HT-29 (cell line): ENCODE data around the gene TBC1D9B. TPM values are rescaled to one million over a fixed set of nuclear protein-coding genes. Genes with fewer than 3 reads are reported as not detected.
A peak's percentile ranks its signal among the peaks of the same experiment; 100 is the strongest.

ENCODE experiments used
- DNase-seq: peaks from one replicate; pipeline ENCODE4 v3.0.0-alpha.2; 2015; ENCODE audit warnings: low spot score
- small RNA-seq: library from RNA; depleted of rRNA; stranded (forward); fragments of <200 nt; gene quantifications from one replicate; pipeline ENCODE3, GENCODE V24; 2014
- total RNA-seq: library from RNA; depleted of rRNA; stranded (reverse); fragments of >200 nt; shearing (Covaris generic); gene quantifications from 2 replicates; pipeline ENCODE4 v1.2.3, GENCODE V29; 2014; rRNA removed

TBC1D9B gene
- total RNA-seq, 1 experiment from 2014 or later: 59.9 TPM

DNA sequence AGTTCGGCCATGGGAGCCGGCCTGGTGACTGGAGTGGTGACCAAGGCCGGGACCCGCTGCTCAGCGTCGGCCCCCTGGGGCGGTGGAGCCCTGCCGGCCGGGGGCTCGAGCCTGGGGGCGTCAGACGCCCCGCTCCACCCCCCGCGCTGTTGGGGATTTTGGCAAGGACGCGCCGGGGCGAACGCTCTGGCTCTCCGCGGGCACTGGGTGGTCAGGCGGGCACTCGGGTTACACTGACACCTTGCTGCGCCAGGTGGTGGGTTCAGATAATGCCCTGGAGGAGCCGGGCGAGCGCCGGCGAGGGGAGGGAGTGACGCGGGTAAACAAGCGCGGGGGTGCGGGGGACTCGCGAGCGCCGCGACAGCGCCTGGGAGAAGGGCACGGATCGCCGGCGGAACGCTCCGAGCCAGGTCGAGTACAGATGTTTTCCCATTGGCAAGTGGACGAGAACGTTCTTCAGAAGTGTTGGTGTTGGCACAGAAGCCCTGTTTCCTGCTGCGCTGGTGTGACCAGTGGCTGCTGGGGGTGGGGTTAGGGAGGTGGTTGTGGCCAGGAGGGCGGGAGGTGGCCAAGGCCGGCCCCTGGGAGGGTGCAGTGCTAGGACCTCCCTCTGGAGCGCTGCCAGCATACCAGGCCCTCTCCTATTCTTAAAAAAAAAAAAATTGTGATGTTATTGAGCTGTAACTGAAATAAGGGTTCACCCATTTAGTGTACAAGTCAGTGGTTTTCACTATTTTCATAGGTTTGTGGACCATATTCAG lies 86.2 kb downstream of the TBC1D9B start:
- DNase-seq: peak; percentile 93

DNA sequence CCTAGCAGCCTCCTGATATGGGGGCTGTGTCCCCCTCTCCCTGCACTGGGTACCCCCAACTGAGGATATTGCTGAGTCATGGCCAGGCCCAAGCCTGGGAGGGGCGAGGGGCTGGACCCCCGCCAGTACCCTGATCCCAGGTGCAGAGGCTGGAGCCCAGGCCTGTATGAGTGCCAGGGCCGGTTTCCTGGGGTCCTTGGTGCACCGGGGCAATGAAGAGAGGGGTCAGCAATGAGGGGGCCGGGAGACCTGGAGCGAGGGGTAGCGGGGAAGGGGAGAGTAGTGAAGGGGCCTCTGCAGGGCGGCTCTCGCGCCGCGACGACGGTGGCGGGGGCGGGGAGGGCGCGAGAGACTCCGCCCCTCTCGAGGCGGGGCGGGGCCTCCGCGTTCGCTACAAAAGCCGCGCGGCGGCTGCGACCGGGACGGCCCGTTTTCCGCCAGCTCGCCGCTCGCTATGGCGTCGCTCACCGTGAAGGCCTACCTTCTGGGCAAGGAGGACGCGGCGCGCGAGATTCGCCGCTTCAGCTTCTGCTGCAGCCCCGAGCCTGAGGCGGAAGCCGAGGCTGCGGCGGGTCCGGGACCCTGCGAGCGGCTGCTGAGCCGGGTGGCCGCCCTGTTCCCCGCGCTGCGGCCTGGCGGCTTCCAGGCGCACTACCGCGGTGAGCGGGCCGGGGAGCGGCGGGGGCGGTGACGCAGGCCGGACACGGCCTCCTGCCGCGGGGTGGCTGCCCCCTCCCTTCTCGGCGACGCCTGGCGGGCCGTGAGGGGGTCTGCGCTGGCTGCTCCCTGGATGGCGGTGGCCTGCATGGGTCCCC lies 87.0 kb downstream of the TBC1D9B start, which contains the start of gene SQSTM1:
Gene SQSTM1, plus strand, starts transcription at position 423 of the 815 bp plus-strand sequence. Its CDS starts 32 bp downstream, at position 455.
- DNase-seq: peak; percentile 82

DNA sequence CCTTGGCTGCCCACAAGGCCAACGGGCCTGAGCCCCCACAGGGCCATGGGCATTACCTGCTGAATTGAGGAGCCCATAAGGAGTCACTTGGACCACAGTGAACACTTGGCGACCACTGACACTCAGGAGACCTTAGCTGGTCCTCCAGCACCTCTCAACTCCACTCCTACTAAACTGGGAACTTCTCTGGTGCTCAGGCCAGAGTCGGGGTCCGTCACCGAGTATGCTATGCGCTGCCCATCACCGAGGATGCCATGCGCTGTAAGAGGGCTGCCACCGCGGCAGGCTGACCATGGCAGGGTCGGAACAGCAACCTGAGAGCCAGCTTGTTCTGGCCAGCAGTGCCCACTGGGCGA lies 87.6 kb downstream of the TBC1D9B start:
- DNase-seq: no peak

DNA sequence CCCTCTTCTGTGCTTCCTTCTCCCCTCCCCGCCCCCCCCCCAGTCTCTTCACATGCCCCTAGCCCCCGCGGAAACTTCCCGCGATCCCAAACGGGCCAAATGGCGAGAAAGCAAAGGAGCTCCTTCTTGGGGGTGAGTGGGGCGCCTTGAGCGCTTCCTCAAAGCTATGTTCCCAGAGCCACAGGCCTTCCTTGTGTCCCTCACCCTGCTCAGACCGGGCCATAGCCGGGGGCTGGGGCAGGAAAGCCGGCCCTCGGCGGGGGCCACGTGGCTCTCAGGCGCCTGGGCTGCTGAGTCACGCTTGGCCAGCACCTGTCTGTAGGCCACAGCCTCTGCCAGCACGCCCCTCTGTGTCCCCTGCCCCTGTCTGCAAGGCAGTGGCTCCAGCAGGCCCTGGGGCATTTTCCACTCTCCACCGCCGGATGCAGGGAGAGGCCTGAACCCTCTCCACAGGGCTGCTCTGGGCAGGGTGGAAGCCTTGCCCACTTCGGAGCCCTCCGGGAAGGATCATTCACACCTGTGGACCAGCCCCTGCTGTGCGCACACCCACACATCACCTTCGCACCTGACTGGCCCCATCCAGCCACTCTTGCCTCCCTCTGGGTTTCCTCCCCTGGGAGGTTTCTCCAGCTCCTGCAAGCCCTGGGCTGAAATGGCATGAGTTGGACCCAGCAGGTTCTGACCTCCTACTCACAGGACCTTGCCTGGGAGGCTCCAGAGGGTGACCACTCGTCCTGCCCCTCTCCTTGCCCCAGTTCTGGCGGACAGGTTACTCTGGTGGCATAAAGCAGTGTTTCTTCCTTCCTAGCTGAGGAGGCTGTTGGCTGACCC lies 88.2 kb downstream of the TBC1D9B start:
- peak; percentile 83 for DNase-seq

DNA sequence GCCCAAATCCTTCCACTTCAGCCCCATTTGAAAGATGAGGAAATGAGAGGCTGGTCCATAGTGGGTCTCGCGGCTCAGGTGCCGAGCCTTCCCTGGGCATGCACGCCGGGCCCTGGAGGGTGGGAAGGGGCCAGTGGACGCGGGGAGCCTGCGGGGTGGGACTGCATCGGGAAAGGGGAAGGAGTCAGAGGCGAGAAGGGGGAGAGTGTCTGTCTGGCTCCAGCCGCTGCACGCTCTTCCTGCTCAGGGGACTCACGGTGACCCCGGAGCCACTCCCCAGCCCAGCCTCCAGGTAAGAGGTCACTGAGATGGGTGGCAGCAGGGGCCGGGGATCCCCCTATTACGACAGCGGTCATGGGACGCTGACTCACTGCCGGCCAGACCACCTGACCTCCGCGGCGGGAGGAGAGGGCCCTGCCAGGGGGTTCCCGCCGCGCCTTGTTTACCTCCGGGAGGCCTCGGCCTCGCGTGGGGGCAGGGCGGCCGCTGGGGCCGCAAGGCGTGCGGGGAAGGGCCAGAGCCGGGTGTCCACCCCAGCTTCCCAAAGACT lies 88.9 kb downstream of the TBC1D9B start:
- peak; percentile 94 for DNase-seq

DNA sequence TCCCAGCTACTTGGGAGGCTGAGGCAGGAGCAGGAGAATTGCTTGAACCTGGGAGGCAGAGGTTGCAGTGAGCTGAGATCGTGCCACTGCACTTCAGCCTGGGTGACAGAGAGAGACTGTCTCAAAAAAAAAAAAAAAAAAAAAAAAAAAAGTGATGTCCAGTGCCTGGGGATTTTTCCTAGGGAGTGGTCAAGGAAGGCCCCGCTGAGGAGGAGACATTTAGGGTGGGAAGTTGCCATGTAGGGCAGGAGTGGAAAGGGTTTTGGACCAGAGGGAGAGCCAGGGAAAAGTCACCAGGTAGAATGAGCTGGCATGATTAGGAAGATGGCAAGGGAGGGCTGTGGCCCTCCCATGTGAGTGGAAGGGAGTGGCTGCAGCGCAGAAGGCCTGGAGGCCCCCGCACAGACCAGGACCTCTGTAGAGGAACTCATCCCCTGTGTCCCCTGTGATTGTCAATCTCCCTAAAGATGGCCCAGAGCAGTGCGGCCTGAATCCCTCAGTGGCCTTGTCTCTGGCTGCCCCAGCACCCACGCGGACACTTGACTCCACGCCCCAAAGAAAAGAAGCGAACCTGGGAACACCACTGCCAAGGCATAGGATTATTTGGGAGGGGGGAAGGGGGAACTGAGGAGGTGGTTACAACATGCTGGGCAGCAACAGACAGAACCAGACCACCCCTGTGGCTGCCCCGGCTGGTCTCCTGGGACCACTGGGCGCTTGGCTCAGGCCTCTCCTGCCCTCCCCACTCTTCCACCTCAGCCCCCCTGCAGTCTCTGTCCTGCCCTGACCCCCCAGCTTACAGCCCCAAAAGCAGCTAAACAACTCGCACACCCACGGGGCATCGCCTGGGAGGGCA lies 89.6 kb downstream of the TBC1D9B start:
- DNase-seq: no peak

DNA sequence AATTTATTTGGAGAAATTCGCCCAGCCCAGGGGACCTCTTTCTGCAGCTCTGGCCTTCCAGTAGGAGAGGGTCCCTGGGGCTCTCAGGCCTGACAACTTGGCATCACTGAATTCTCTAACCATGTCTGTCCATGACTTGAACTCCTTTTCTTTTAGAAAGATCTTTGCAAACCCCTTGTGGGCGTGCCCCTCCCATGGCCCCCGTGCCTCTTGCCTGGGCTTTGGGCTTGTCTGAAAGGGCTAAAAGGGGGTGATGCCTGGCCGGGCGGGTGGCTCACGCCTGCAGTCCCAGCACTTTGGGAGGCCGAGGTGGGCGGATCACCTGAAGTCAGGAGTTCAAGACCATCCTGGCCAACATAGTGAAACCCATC lies 90.2 kb downstream of the TBC1D9B start:
- DNase-seq: no peak

DNA sequence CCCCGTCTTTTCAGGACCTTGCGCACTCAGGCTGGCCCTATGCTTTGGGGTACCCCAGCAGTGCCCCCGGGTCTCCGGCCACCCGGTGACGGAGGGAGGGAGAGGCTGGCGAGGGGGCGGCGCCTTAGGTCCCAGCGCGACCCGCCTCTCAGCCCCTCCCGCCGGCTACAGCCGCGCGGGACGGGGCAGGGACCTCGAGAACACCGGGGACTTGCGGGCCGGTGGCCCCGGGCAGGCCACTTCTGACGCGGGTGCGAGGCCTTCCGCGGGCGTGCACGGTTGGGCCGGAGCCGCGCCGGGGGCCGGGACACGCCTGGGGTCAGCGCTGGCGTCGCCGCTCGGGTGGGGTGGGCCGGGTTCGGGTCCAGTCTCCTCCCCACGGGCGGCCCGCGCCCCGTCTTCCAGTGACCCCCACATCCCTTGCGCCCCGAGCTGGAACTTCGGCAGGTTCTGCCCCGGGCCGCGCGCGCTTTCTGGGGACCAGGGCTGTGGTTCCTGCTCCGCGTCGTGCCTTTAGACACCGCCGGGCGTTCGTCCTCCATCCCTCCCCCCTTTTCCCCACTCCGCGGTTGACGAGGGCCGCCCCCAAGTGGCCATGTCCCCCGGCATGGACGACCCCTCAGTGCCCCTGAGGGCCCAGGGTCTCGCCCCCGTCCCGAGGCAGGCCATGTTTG lies 90.8 kb downstream of the TBC1D9B start:
- no peak for DNase-seq

DNA sequence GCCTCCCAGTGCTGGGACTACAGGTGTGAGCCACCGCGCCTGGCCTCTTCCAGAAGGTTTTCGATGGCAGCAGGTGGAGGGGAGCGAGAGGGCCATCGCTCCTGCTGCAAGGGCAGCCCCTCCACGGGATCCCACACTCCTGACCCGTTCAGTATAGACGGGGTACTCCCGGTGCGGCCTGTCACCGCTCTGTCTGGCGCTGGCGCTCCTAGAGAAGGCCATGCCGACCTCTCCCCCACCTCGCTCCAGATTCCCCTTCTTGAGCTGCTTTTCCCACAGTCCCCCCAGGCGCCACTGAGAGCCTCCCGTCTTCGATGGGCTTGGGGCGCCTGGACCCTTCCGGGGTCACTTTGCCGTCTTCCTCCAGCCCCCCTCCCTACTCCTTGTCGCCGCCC lies 91.3 kb downstream of the TBC1D9B start:
- DNase-seq: no peak

DNA sequence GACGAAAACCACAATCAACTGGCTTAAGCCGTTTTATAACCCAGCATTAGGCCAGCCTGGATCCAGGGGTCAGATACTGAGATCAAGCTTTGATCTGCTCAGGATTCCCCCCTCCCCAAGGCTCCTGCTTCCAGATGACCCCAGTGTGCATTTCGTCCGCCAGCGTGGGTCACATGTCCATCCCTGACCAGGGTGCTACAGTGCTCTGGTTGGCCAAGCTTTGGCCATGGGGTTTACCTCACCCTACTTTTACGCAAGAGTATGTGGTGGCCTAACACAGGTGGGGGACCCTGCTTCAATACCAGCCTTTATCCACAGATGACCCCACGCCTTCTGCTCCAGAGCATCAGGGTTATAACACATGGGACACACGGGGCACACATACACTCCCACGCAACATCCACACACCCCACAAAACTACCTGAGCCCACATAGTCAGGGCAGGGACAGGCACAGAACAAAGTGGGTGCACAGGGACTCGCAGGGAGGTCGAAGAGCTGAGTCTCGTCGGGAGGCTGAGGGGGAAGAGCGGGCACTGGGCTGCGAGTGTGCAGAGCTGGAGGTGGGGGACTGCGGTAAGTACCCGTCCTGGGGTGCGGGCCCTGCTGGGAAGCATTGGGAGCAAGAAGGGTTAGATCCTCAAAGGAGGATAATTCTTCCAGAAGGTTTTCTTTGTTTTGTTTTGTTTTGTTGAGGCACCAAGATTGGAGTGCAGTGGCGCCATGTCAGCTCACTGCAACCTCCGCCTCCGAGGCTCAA lies 92.0 kb downstream of the TBC1D9B start:
- no peak for DNase-seq

DNA sequence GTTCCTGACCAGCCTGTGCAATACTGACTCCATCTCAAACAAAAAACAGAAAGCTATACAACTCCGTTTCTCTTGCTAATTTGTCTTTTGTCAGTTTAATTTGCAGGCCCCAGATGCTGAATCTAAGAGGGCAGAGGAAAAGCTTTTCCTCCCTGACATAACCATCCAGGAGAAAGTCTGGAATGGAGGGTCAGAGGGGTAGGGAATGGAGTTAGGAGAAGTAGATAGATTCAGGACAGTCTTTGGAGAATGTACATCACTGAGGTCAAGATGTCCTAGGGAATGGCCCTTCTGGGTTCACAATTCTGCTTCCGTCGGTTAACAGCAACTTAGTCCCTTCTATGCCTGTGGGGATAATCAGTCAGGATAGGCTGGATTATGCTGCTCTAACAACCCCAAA lies 93.6 kb downstream of the TBC1D9B start:
- no peak for DNase-seq

DNA sequence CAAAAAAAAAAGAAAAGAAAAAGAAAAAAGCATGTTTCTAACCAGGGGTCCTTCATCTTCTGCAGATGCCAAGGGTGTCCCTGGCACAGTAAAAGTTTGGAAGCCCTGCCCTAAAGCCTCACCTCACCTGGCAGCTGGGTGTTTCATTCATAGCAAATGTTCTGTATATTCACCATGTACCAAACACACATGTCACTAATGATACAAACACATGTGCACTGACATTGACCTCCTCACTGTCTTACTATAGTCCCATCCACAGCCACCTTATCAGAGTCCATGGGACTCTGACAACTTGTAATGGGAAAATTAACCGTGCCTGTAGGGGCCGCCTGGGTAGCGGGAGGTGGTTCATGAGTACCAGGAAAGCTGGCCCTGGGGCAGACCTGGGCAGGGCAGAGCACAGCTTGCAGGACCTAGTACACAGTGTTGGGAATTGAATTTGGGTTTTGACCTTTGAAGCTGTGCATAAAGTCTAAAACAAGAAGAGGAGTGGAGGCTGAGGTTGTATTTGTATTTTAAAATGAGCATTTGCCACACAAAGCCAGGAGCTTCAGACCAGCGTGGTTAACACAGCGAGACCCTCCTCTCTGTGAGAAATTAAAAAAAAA lies 94.6 kb downstream of the TBC1D9B start:
- DNase-seq: no peak

DNA sequence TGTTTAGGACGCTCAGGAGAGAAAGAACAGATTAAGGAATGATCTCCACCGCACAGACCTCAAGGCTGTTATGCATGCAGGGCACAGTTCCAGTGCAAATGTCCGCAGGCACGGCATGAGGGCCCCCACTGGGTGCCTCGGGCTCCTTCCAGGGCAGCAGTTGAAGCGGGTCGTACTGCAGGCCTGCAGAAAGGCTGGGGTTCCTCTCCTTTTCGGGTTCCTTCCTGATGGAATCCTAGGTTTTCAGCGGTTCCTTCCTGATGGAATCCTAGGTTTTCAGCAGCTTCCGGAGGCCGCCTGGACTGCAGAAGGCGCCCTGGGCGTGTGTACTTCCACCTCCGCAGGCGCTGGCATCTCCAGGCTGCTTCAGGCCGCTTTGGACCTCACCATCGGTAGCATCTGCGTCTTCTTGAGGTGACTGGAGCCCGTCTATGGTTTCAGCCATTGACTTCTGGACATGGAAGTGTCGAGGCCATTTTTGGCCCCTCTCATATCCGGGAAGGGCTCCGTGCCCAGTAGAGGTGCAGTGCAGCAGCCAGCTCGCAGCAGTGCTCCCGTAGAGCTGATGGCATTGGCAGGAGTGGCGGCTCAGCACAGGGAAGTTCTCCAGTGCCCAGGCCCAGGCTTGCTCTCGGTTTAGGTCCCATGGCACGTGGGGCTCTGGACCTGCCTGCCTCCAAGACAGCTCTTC lies 95.4 kb downstream of the TBC1D9B start:
- no peak for DNase-seq

Small RNAs within 50 kb of the gene (small RNA-seq; reads per million reads assigned to genes)
- not detected for gene RF00019

Other genes starting within 250 kb of the TBC1D9B start
- not detected in 2 replicates for gene CBY3, start 226.9 kb downstream of the TBC1D9B start, total RNA-seq
- 239 and 260 TPM in 2 replicates for gene CANX, start 208.9 kb downstream of the TBC1D9B start, total RNA-seq
- 15.4 and 30.0 TPM in 2 replicates for gene MAML1, start 175.1 kb downstream of the TBC1D9B start, total RNA-seq
- gene LTC4S, start 113.9 kb downstream of the TBC1D9B start, total RNA-seq: not detected in 2 replicates
- gene MGAT4B, start 101.0 kb downstream of the TBC1D9B start, total RNA-seq: 576 and 633 TPM in 2 replicates
- gene SQSTM1, start 87.0 kb downstream of the TBC1D9B start, total RNA-seq: 1,334 and 1,661 TPM in 2 replicates
- gene MRNIP, start 49.1 kb downstream of the TBC1D9B start, total RNA-seq: 21.1 and 24.7 TPM in 2 replicates
- gene RNF130, start 163.9 kb upstream of the TBC1D9B start, total RNA-seq: 14.9 and 16.0 TPM in 2 replicates